Stimulated activated CD8-positive, alpha-beta memory T cell treated with anti-CD3 and anti-CD28 coated beads, Interleukin-15, amount 100 ng/mL, for 48 hours (primary cell): ENCODE measurements around the gene ARHGEF40.
A peak's percentile ranks its signal among the peaks of the same experiment; 100 is the strongest.

Source experiments
- DNase-seq, 2 donors: peaks; one replicate each; pipeline ENCODE4 v3.0.0-alpha.2; 2020; ENCODE audit warnings: low read depth in 2 of 2

ARHGEF40 gene

DNA sequence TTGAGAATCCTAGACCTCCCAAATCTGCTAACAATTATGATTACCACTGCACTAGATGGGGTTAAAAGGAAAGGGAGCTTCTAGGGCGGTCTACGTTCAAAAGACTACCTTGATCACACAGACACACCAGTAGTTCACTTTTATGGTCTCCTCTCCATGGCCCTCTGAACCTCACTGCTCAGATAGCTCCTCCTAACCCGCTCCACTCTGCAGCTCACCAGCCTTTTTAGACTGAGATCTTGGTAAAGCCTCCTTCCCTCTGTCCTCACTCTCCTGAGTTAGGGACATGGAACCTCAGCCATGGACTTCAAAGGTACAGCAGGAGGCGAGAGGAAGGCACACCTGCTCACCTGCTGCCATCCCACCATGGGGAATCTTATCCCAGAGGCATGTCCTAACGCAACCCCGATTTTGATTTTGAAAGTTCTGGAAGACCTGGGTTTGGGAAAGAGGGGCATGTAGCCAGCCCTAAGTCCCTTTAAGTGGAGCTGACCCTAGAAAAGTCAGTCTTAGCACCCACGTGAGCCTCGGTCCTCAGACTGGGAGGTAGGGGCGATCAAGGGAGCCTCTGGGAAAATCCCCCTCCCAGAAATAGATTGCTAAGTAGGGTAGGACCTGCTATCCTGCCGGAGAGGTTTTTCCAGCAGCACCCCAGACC, 27.0 kb downstream of the ARHGEF40 start:
- no peak for DNase-seq

DNA sequence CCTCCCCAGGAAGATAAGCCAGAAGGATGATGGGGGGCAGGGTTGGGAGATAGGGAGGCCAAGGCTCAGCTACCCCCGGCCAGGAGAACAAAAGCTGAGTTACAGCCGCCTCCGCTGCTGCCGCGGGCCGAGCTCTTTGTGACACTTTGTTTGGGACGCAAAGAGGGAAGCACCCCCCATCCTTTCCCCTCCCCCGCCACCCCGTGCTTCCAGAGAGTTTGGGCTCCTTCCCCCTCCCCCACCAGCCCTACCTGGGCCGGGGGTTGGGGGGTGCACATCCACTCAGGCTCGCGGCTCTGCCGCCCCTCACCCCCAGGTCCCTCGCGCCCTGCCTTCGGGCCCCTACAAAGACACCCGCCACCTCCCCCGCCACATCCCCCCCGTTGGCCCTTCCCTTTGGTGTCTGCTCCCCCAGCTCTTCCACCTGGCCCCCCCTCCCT, 27.6 kb downstream of the ARHGEF40 start:
- DNase-seq: no peak

DNA sequence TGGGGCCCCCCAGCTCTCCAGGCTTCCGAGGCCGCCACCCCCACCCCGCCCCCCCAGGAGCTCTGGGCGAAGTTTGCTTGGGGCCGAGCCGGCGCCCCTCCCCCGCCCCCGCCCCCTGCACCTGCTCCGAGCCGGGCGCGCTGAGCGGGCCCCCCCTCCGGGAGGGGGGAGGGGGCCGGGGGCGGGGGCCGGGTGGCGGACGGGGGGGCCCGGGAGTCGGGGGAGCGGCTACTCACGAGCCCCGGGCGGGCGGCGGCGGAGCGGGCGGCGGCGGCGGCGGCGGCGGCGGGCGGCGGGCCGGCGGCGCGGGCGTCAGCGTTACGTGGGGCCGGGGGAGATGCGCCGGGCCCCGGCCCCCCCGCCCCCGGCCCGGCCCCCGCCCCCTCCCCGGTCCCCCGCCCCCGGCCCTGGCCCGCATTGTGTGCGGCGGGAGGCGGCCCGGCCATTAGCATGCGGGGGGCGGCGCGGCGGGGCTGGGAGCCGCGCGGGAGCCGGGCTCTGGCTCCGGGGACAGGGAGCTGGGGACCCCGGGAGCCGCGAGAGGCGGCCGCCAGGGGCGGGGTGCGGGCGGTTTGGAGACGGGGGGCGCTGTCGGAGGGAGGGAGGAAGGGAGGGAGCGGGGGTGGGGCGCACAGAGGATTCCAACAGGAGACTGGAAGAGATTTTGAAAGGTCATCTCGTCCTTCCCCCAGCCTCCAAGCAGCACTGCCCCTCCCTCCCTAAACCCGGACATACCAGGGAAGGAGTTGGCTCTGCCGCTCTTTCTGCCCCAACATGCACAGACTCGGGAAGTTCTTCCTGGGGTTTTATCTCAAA, 28.2 kb downstream of the ARHGEF40 start, which contains the start of gene ZNF219:
Gene ZNF219 (minus strand): TSS at position 580 of the 816 bp plus-strand sequence. CDS start 5,064 bp downstream, outside the sequence.
- no peak for DNase-seq

DNA sequence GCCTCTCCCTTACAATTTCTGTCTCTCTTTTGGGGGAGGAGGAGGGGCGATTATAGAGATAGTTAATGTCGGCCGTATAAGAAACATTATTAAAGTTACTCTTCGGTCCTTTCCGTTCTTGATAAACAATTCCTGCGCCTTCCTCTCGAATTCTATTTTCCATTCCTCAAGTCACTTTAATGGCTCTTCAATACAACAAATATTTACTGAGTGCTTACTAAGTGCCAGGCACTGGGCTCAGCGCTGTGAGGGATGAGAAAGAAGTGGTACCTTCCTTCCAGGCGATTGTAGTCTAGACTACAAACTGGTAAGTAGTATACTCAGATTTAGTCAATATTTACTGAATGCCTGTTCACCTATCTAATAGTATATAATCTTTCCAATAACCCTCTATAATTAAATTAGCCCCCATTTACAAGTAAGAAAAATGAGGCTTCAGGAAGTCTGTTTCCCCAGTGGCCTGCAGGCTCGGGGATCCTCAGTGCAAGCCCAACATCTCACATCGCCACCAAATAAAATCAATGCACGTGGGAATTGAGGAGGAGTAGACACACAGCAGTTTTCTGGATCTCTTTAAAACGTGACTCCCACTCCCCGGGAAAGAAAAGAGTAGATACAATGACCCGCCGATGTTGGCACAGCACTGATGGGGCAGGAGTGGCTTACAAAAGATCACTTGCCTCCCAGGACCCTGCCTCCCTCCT, 28.9 kb downstream of the ARHGEF40 start:
- DNase-seq: no peak

DNA sequence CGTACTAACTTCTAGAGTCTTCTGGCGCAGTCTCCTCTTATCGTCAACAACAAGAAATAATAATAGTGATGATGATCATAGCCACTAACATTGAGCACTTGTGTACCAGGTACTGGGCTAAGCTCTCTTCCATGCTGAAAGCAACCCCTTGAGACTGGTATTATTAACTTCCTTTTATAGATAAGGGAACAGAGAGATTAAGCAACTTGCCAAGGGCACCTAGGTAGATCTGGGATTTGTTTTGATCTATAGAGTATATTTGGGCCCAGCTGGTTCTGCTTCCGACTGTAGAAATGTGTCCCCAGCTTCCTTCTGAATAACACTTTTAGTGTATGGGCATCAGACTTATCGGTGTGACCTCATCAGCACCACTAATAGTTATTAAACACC, 29.5 kb downstream of the ARHGEF40 start:
- DNase-seq: no peak

- no peak for DNase-seq
Observed at GRCh38 chr14:21100931-21101330, 30.8 kb downstream of the ARHGEF40 start, which contains the start of gene TMEM253. TSS of gene TMEM253 (plus strand) at chr14:21101066. CDS start at chr14:21101344, 278 bp downstream.

- DNase-seq: no peak
Observed at GRCh38 chr14:21101802-21102413, 31.8 kb downstream of the ARHGEF40 start.

DNA sequence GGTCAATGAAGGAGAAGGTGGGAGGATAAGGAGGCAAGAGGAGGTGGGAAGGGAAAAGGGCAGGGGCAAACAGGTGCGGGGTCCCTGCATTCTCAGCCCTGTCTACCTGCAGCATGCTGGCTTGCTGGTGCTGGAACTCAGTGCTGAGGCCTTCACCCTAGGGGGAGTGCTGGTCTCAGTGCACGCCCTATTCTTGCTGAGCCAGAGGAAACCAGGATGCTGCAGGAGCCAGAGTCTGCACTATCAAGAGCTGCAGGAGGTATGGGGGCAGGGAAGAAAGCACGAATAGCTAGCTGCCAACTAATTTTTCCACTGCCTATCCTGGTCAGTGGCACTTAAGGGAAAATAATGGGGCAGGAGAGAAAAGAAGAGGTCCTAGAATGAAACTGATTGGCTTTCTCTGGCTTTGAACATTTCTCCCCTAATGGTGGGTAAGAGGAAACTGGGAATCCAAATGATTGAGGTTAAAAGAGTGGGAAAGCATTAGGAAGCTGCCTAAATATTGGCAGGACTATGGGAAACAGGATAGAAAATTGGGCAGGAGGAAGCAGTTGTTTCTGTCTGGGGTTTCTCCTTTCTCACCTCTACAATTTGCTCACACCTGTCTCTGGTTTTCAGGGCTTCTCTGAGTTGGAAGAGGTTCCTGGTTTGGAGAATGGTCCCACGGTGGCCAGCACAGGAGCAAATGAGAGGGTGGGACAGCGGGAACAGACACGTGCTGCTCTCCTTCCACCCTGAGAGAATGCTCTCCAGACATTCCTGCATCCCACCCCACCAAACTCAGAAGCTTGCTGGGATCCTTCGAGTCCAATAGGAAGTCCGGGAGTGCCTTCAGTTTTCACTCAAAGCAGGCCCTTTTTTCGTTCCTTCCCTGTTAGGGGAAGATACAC, 32.7 kb downstream of the ARHGEF40 start:
- DNase-seq: no peak

GRCh38 chr14:21103411-21103709, 33.3 kb downstream of the ARHGEF40 start:
- DNase-seq: no peak

DNA sequence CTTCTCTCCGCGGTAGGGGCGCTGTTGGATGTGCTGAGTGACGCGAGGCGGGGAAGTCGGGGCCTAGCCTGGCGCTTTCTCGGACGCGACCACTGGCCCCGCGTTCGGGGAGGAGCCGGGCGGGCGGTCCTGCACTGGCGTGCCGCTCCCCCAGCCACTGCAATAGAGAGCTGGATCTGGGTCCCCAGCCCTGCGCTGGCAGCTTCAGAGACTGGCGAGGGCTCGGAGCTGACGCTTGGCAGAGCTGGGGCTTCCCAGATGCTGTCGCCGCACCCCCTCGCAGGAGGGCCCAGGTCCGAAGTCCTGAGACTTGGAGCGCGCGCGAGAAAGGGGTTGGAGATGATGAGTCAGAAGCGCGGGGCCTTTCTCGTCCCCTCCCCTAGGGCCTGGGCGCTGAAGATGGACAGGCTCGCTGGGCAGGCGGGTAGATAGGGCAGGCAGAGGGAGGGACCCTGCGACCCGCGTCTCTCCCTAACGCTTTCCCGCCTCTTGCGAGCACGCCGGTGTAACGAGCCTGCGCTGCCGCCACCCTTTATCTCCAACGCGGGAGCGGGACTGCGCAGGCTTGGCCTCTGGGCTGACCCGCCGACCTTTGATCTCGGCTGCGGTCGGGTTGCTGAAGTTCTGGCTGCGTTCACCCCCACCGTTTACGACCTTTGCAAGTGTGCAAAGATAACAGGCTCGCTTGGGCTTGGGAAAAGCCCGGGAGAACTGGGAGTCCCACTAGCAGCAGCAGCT, 33.8 kb downstream of the ARHGEF40 start:
- peak; percentile 87 to 88 for DNase-seq

GRCh38 chr14:21104448-21105060, 34.5 kb downstream of the ARHGEF40 start:
- peak in 1 of 2 donors; percentile 50 for DNase-seq

DNA sequence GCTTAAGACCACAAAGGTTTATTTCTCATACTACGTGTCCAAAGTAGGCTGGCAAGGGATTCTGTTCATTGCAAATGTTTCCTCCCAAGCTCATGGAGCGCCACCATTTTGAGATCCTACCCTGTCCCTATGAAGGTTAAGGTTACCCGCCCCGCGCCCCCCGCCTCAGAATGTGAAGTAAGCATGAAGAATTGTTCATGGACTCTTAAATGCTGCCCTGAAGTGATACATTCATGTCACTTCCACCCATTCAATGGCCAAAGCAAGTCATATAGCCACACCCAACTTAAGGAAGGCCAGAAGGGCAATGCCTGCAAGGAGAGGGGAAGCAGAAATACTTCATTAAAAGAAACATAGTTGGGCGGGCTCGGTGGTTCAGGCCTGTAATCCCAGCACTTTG, 35.0 kb downstream of the ARHGEF40 start:
- no peak for DNase-seq

DNA sequence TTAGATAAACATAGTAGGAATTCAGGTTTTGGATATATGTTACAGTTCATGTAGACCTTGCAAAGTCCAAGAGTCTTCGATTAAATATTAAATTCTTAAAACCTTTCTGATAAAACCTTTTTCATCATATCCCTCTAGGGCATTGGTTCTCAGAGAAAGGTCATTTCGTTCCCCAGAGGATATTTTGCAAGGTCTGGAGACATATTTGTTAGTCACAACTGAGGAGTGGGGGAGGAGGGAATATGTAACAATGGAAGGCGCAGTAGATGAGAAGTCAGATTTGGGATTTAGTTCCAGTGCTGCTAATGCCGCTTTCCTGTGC, 36.0 kb downstream of the ARHGEF40 start:
- DNase-seq: no peak

DNA sequence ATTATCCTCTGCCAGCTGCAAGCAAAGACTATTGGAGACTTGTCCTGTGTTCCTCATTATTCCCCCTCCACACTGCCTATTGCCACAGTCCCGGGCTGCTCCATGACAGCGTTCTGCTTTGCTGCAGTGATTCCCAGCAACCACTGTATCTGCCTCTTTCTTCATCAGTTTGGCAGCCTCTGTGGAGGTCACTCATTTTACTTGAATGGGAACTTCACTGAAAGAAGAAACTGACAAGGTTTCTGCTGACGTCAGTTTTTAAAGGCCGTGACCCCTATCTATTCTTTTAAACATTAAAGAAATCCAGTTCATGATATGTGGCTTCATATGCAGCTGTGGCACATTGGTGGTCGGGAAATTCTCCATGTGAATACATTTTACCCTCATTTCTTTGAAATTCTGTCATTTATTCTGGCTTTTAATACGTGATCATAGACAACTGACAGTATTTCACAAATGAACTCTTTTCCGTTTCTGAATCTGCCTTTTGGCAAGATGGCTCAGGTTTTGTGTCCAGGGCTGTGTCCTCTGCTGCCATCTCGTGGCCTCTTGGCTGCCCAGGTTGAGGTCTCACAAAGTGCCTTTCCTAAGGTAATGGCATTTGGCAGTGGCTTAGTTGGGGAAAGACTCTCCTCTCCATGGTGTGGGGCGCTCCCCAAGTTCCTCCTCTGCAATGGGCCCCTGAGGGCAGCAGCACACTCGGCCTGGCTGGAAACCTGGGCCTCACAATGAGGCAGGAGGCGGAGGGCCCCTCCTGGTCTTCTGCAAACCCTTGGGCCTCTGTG, 36.6 kb downstream of the ARHGEF40 start:
- DNase-seq: peak; percentile 61 to 64

DNA sequence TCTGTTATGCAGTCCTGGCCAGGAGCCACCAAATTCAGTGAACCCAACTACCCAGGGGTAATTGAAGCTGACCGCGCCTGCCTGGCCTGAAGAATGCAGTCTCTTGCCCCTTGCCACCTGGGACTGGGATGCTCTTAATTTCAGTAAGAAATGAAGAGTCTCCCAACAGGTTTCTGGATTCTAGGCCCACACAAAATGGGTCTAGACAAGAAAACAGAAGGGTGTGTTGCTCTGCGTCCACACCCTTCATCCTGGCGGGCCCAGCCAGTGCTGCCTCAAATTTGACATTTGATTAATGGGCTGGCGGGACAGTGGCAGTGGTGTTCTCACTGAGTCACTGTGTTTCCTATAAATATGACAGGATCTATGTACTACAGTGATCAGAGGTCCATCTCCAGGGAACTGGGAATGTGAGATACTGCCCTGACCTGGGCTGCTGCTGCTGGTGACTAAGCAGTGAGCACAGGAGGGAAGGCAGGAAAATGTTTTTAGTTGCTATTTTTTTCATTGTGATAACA, 37.2 kb downstream of the ARHGEF40 start:
- no peak for DNase-seq

- DNase-seq: no peak
Observed at GRCh38 chr14:21108791-21109190, 38.7 kb downstream of the ARHGEF40 start.

- DNase-seq: peak in 1 of 2 donors; percentile 41
Observed at GRCh38 chr14:21109377-21110138, 39.5 kb downstream of the ARHGEF40 start.

- no peak for DNase-seq
Observed at GRCh38 chr14:21112255-21112654, 42.2 kb downstream of the ARHGEF40 start.
